HG02588 (cell line): ENCODE results near the gene HOXB2.

ENCODE experiments used
- ATAC-seq: cut with Tn5 transposase; IDR thresholded peaks from one replicate; pipeline ENCODE4 v1.9.1; 2021; ENCODE audit warnings: mild to moderate bottlenecking, moderate library complexity; ENCODE audit not compliant: unreplicated experiment

Gene HOXB2

DNA sequence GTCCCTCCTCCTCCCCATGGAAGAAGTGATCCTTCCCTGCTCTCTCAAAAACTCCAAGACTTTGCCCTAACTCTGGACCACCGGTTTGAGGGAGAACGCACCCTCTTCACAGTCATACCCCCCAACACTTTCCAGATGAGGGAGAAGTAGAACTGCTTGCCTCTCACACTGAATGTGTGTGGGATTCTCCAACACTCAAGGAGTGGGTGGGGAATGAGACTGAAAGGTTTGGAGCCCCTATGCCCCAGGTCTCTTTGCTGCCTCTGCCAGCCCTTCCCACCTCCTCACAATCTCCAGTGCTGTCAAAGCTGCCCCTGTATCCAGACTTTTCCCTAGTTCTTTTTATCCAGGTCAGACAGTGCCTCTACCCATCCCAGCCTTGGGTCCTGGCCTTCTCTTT lies 21.8 kb upstream of the HOXB2 start:
- no peak for ATAC-seq

DNA sequence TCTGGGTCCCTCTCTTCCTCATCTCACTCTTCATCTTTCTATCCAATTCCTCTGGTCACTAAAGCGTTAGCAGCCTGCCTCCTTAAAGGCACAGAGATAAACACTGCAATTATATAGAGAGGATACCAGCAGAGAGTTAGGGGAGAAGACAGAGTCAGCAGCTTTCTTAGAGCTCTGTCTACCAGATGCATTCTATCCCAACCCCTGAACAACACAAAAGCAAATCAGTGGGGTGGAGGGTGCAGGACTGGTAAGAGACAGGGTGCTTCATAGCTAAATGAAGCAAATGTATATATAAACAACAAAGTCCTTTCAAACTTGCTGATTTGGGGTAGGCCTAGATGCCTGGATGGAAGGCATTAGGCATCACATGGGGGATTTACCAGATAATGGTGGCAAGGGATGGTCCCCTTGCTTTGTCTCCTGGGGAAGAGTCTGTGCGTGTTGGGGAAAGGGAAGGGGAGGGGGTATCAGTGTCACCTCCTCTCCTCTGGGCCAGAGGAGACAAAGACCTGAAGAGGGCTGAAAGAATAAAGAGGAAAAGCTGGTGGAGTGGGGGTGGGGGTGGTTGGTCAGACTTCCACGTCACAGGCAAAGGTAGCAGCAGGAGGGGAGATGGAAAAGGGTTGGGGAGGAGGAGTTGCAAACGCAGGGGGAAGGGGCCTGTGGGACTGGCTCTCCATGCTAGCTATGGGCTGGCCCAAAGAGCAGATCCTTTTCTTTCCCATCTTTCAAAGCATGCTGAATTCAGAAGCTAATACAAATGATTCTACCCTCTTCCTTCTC lies 21.2 kb upstream of the HOXB2 start:
- no peak for ATAC-seq

DNA sequence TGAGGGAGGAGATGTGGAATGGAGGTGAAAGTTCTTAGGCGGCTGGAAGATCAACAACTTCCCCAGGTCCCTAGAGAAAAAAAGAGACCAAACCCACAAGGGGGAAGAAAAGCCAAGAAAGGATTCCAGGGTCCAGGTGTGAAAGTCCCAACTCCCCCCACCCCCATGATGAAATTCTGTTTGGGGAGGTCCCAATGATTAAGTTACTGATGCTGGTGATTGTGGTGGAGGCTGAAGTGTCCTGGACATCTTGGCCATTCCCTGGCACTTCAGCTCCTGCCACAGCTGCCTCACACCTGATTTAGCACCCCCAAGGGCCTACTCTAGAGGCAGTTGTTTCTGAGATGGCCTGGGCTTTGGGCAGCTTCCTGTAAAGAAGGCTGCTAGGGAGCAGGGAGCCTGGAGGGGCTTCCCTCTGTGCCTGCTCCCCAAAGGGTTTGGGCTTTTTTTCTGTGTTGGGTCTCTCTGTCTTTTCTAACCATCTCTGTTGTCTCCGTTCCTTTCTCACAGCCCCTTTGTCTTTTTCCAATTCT lies 20.2 kb upstream of the HOXB2 start:
- ATAC-seq, result no peak

DNA sequence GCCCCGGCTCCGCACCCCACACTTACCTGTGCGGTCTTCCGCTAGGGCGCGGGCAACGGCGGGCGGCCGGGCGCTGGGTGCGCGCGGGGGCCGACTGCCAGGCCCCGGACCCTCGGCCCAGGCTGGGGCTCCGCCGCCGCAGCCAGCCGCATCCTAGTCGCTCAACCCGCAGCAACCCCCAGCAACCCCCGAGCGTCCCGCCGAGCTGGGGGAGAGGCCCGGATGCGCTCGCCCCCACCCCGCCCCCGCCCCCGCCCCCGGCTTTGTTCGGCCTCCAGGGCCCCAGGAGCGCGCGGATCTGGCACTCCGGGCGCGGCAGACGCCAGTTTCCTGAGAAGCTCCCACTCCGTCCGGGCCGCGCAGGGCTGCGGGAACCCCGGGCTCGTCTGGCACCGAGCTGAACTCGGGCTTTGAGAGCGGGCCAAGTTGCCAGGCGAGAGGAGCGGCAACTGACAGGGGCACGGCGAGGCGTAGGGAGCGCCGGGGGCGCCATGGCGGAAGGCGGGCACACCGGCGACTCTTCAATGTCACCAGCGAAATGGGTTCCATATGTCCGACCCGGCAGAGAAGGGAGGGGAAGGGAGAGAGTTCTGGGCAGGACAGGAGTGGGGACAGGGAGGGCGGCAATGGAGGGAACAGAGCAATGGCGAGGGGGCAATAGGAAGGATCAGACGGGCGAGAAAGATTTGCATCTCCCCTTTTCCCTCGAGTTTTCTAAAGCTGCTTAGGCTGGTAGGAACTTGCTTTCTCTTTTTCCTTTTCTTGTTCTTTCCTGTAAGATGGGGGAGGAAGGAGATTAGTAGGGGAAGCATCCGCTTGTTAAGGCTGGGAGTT lies 19.5 kb upstream of the HOXB2 start:
- no peak for ATAC-seq

DNA sequence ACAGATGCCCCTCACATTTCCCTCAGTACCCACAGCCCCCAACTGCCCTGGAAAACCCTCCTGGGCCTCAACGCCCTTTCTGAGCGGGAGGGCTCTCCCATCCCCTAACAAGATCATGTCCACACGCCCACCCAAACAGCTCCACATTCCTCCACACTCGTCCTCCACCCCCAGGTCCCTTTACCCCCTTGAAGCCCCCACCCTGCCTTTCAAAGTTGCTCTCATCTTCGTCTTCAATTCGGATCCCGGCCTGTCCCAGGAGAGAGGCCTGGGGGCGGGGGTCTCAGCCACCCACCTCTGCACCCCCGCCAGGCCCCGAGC lies 18.9 kb upstream of the HOXB2 start:
- ATAC-seq, result no peak

DNA sequence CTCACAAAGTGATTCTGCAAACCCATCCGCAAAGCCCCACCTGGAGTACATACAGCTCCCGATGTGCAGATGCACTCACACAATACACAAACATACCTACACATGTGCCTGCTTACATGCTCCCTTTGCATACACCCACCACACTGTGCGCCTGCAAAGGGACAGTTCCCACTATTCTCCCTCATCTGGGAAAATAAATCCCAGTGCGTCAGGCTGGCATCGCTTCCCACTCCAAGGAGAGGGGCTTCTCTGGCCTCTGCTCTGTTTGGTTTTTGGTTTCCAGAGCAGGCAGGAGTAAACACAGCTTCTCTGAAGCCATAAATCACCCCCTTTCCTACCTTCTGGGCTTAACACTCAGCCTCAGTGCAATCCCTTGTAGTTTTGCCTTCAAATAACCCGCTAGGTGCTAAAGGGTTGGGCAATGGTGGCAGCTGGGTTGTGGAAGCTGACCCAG lies 18.5 kb upstream of the HOXB2 start:
- ATAC-seq, result no peak

DNA sequence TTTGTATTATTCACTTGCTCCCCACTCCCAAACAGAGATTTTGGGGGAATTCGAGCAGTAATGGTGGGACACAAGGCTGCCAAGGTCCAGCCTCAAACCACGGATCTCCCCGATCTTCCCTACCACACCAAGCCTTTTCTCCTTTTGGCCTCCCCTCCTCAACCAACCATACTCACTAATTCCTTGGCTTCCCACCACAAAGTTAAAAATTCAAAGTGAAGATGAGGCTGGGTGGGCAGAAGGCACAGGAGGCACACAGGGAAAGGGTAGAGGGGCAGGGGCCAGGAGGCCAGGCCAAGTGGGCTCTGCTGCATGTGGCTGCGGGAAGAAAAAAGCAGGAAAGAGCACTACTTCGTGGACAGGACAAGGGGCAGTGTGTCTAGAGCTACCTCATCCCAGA lies 18.0 kb upstream of the HOXB2 start:
- no peak for ATAC-seq

DNA sequence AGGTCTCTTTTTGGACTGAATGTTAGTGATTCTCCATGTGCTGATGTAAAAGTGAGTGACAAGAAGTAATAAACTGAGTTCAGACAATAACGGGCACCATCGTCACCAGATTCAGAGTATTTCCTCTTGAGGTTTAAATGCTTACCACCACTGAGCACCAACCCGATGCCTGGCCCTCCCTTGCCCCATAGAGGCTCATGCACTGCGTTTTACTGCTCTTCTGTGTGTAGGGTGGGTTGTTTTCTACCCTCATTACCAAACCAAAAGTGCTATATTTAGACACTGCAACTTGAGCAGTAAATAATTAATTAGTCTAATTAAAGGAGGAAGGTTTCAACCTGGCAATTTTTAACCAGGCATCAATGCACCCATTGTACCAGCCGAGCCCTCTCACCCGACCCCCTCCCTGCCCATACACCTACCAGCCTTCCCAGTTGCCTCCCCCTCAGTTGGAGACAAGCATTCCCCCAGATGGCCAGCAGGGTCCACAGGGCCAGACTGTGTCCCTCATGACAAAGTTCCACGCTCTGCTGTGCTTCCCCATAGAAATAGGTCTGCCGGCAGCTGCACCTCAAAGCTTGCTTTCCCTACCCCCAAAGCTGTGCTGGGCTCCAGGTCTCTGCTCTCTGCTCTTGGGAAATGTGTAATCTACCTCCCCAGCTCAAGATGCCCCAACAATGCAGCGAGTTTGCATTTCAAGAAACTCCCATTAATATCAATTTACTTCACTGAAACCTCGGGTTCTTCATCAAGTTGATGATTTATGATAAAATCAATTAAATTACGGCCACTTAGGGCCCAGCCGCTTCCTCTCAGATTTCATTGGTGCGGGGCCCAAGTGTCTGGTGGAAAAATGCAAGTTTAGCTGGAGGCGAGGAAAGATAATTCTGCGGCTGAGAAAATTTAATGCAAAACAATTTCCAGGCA lies 17.2 kb upstream of the HOXB2 start:
- ATAC-seq, result no peak

DNA sequence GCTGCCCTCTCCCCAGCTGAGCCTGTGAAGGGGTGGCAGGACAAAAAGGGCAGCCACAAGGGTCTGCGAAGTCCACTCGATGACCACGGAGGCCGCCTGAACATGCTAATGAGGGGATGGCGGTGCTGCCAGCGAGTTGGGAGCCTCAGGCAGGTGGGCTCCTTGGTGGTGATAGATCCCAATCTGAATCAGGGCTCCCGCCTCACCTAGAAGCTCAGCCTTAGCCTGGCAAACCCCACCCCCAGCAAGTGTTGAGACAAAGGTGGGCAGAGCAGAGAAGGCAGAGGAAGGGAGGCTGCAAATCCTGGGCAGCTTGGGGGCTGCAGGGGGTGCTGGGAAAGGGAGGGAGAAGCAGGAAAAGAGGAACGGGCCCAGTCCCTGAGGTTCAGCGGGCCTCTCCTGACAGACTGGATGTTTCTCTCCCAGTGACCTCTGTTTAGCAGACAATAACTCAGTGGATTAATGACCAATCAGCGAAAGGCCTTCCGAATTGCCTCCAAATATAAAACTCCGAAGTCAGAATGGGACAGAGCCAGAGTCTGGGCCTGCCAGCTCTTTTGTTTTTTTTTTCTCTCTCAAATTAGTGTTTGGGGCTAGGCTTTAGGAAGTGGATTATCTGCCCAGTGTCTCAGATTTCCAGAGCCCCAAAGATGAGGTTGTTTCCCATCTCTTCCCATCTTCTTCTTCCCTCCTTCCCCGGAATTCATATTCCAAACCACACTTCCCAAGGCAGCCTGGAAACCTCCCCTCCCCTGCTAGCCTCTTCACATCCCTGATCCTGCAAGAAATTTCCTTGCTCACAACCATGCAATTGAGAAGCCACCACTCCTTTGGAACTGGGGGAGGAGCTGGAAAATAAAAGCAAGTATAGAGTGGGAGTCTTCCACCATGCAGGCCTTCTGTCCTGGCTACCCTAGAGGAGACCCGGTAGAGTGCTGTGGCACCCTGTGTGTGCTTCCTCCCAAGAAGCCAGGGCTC lies 15.2 kb upstream of the HOXB2 start:
- no peak for ATAC-seq

DNA sequence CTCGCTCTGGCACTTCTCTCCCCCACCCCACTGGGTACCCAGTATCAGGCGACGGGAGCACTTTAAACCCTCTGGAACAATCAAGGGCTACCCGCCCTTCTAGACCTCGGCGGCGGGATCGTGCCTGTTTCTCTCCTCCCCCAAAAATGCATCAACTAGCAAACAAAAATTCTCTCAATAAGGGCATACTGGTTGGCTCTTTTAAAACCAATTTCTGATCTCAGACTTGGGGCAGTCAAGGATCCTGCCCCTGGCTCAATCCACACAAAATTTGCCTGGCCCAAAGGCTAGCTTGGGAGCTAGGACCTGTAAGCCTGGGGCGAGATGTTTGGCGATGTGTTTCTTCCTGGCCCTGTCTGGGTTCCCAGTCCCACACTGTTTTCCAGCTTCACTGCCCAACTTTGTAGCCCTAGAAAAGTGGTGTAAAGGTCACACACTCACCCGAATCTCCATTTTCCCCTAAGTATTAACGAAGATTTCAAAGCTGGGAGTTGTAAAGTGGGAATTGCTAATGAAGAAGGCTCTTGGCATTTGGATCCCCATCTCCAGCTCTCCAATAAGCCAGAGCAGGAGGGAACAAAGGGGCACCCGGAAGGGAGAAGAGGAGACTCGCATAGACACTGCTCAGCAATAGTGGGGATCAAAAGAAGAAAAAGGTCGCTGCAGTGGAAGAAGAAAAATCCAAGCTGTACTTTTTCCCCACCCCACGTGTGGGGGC lies 14.4 kb upstream of the HOXB2 start:
- ATAC-seq, result no peak

DNA sequence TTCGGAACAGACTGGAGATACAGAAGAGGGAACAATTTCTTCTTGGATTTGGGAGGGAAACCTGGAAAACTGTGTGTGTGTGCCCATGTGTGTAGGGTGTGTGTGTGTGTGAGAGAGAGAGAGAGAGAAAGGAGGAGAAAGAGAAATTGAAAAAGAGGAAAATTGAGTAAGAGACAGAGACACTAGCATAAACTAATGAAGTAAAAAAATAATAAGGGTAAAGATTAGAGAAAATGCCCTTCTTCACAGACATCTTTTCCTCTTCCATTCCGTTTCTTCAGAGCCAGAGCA lies 13.9 kb upstream of the HOXB2 start:
- ATAC-seq, result no peak

DNA sequence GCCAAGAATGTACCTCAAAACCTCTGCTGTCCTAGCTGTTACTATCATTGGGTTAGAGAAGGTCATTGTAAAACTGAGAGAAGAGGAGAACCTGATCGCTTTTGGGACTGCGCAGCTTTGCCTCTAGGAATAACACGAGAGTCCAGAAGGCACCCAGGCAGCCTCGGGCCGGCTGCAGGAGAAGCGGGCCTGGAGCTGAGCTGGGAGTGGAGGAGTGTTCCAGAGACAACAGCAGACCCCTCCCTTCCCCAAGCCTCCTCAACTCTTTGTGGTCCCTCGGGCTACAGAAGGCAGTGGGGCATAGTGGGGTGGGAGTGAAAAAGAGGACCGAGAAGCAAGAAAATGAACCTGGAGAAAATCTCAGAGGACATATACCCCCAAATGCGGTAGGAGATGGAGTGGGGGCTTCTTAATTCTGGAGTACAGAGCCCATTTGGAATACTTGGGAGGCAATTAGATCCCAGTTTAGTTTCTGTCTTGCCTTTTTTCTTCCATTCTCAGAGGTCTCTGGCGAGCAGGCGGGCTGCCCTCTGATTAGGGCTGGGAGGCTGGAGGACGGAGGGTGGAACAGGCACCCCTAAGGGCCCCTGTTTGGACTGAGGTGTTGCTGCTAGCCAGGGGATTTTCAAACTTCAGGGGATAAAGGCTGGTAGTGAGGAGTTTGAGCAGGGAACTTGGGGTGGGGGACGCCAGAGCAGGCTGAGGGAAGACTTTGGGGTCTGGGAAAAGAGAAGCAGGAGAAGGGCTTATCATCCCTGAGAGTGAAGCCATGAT lies 13.3 kb upstream of the HOXB2 start:
- no peak for ATAC-seq

DNA sequence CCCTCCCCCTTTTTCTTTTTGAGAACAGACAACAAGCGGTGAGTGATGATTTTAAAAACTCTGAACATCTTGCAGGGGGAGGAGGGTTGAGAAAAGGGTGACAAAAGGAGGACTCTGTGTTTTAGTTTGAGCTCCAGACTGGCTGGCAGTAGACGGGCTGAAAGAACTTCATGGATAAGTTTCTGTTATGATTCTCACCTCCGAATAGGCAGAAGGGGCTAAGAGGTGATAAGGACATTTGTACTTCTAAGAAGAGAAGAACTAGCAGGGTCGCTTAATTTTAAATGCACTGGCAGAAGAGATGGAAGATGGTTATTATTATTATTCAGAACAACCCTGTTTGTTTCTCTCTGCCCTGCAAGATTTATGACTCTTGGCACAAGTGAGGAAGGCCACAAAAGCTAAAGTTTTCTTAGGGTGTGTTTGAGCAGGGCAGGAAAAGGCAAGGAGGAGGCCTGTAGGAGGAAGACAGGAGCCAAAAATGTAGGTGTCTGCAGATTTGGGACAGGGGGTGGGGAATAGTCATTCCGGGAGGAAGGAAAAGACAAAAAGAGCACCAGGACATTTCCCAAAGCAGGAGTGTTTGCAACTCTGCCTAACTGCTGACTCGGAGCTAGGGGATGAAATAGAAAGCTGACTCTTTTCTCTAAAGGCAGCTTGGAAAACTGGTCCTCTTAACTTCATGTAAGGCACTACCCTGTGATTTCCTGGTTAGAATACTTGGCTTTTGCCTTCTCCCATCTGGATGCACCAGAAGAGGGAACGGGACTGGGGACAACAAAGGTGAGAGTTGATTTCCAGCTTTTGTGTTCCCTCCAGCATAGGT lies 11.9 kb upstream of the HOXB2 start:
- ATAC-seq, result no peak

DNA sequence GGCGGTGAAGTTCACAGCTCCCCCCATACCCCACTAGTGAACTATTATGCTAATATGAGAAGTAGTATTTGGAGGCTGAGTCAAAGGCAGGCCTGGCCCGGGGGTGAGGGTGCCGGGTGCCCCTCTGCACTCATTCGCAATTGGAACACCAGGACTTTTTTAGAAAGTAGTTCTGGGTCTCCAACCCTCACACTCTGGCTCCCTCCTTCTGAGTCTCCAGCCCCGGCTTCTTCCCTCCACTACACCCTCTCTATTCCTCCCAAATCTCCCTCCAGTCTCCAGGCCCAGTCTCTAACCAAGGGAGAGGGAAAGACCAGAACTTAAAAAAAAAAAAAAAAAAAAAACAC lies 11.3 kb upstream of the HOXB2 start:
- no peak for ATAC-seq

DNA sequence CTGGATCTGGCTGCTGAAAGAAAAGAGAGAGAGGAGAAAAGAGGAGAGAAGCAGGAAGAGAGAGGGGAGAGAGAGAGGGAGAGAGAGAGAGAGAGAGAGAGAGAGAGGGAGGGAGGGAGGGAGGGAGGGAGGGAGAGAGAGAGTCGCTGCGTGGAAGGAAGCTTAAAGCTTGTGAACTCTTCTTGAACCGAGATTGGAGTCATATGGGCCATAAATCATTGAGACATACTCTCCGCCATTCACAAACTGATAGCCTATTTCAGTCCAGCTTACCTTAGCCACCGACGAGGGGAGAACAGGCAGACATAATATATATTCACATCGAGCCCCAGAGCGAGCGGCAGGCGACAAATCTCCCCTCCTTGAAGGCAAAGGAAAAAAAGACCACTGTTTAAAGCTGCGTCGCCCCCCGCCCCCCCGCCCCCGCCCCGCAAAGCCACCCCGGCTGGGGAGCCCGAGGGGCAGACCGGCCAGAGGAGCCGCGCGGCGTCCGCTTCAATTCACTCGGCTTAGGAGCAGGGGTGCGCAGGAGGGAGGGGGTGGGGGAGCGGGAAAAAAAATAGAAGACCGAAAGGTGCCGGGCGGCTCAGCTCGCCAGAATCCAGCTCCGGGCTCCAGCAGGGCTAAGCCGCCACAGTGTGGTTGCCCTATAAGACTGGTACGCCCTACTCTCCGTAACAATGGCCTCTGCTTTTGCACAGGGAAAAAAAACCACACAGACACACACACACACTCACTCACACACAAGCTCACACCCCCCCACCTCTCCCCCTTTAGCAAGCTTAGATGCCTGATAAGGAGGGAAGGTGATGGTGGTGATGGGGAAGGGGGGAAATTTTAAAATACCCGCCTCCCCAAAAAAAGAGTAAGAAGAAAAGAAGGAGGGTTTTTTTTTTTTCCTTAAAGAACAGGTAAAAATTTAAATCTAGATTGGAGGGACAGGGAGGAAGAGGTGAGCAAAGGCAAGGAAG lies 10.6 kb upstream of the HOXB2 start:
- ATAC-seq, result no peak

DNA sequence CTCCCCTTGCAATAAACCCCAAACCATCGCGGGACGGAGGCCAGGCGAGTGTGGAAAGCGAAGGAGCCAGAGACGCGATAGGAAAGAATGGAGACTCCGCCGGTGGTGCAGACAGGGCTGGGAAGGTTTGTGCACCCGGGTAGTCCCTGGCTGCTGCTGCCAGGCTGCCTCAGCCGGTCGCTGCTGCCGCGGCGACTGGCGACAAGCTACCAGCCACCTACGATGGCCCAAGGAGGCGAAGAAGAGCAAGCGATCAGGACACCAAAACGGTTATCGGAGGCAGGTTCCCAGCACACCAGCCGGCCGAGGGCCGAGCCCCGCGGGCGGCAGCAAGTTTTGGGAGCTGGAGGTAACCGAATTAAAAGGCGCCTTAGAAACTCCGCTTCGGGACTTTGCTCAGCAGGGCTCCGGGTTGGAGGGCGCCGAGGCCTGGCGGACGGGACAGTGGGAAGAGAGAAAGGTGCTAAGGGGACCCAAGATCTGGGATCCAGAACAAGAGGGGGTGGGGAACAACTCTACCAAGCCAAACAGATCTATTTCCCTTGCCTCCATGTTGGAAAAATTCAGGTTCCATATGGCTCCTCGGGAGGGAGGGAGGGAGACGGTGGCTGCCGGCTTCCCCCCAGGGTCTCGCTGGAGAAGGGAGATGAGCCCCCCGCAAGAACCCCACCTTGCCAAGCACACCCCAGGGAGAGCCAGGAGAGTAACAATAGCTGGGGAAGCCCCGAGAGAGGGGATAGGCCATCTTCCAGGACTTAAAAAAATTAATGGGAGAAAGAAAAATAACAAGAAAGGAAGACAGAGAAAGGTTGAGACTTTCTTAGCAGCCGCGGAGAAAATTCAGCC lies 9.7 kb upstream of the HOXB2 start:
- ATAC-seq, result no peak
